ENCODE results near the gene PHOSPHO2.
A peak's percentile ranks its signal among the peaks of the same experiment; 100 is the strongest.

PHOSPHO2 gene

GRCh38 chr2:169717691-169718063 lies 23.4 kb downstream of the PHOSPHO2 start:
- DNase-seq, result no peak

- no peak for DNase-seq
Observed at GRCh38 chr2:169718930-169719504, 24.7 kb downstream of the PHOSPHO2 start.

- no peak for DNase-seq
Observed at GRCh38 chr2:169721016-169721415, 26.7 kb downstream of the PHOSPHO2 start.

- DNase-seq, result no peak
Observed at GRCh38 chr2:169727065-169727464, 32.8 kb downstream of the PHOSPHO2 start.

GRCh38 chr2:169729274-169729605 lies 35.0 kb downstream of the PHOSPHO2 start:
- no peak for DNase-seq

- DNase-seq, result peak in 1 of 2 experiments; percentile 19
Observed at GRCh38 chr2:169732075-169732474, 37.8 kb downstream of the PHOSPHO2 start.

- peak in 1 of 2 experiments; percentile 41 for DNase-seq
Observed at GRCh38 chr2:169732583-169733358, 38.5 kb downstream of the PHOSPHO2 start.

GRCh38 chr2:169734169-169734847 lies 40.0 kb downstream of the PHOSPHO2 start:
- peak in 1 of 2 experiments; percentile 29 for DNase-seq

- DNase-seq, result no peak
Observed at GRCh38 chr2:169735623-169736022, 41.4 kb downstream of the PHOSPHO2 start.

GRCh38 chr2:169736902-169737301 lies 42.6 kb downstream of the PHOSPHO2 start:
- no peak for DNase-seq

- DNase-seq, result no peak
Observed at GRCh38 chr2:169738566-169739229, 44.4 kb downstream of the PHOSPHO2 start.

GRCh38 chr2:169739351-169739750 lies 45.1 kb downstream of the PHOSPHO2 start:
- DNase-seq, result peak in 1 of 2 experiments; percentile 15

- peak; percentile 6 to 71 for DNase-seq
Observed at GRCh38 chr2:169743549-169743948, 49.3 kb downstream of the PHOSPHO2 start.

- peak in 1 of 2 experiments; percentile 30 for DNase-seq
Observed at GRCh38 chr2:169746240-169746639, 52.0 kb downstream of the PHOSPHO2 start.

- no peak for DNase-seq
Observed at GRCh38 chr2:169748319-169748718, 54.0 kb downstream of the PHOSPHO2 start.
